ENCODE data around the gene CNTLN.
A peak's percentile ranks its signal among the peaks of the same experiment; 100 is the strongest.
"Not testable (repeated sequence)": the region's sequence is repeated elsewhere in the genome, so short reads cannot be mapped to it uniquely, and the experiment has no call there.

Gene CNTLN

DNA sequence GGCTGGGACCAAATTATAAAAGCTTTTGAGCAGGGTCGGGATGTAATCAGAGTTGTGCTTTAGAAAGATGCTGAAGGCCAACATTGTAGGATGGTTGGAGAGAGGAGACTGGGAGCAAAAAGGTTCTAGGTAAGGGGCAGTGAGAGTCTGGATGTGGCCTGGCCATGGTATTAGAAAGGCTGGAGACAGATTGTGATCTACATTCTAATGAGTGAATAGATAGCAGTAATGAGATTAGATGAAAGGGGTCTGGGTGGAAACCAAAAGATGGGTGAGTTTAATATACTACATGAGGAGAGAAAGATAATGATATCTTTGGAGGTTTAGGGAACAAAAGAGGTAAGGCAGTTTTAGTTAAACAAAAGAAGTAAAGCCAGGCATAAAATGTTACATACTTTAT is 355.3 kb downstream of the CNTLN start:
- DNase-seq (ENCODE audit: low read depth, low spot score) = no peak

- no peak for DNase-seq (ENCODE audit: low read depth, low spot score)
Observed at GRCh38 chr9:17491780-17492179, 356.9 kb downstream of the CNTLN start.

GRCh38 chr9:17503196-17503595 is 368.4 kb downstream of the CNTLN start:
- no peak for DNase-seq (ENCODE audit: low read depth, low spot score)

GRCh38 chr9:17509151-17509550 is 374.3 kb downstream of the CNTLN start:
- no peak for DNase-seq (ENCODE audit: low read depth, low spot score)

DNA sequence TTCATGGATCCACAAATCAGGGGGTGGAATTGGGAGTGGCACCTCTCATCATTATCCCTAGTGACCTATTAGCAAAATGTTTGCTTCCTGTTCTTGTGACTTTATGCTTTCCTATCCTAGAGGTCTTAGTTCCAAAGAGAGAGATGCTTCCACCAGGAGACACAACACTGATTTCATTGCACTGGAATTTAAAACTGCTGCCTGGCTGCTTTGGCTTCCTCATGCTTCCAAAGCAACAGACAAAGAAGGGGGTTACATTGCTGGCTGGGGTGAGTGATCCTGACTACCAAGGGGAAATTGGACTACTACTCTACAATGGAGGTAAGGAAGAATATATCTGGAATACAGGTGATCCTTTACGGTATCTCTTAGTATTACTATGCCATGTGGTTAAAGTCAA is 374.9 kb downstream of the CNTLN start:
- DNase-seq (ENCODE audit: low read depth, low spot score) = no peak

GRCh38 chr9:17519761-17520160 is 384.9 kb downstream of the CNTLN start:
- no peak for DNase-seq (ENCODE audit: low read depth, low spot score)

DNA sequence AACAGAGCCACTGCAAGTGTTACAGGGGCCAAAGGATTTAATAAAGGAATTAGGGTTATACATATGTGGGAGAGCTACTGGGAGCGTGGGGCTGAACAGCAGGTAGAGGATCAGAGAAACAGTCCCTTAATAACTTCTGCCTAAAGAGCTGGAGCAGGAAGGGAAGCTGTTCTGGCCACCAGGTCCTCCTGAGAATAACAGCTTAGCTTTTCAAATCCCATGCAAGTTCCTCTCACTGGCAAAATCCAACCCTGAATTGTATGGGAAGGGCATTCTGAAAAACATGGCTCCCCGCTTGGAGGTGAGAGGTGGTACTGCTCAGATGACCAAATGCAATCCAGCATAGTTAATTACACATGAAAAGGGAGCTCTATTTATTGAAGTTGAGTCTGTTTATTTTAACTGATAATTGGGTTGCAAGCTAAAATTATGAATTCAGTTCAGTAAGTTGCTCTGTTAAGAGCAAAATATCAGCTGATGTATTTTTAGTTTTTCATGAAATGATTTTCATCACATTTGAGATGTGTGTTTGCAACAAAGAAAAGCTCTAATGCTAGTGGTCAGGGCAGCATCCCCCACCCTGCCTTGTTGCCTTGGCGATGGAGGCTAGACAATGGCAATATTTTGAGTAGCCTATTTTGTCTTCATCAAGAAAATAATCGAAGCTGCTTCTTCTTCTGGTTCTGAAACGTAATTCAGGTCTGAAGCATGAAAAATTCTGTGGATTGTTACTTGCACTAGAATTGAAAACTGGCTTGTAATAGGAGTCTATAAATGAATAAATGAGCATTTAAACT is 385.6 kb downstream of the CNTLN start:
- no peak for DNase-seq (ENCODE audit: low read depth, low spot score)

GRCh38 chr9:17521100-17521855 is 386.4 kb downstream of the CNTLN start:
- DNase-seq (ENCODE audit: low read depth, low spot score) = no peak

DNA sequence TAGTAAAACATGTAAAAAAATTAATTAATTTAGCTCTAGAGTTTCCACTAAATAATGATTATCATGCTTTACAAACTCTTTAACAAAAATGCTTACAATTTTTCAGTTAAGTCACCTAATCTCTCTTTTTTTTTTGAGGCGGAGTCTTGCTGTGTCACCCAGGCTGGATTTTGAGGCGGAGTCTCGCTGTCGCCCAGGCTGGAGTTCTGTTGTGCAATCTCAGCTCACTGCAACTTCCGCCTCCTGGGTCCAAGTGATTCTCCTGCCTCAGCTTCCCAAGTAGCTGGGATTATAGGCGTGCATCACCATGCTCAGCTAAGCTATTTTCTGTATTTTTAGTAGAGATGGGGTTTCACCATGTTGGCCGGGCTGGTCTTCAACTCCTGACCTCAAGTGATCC is 391.9 kb downstream of the CNTLN start:
- not testable (repeated sequence) for DNase-seq (ENCODE audit: low read depth, low spot score)

GRCh38 chr9:17528859-17529258 is 394.0 kb downstream of the CNTLN start:
- DNase-seq (ENCODE audit: low read depth, low spot score) = no peak

DNA sequence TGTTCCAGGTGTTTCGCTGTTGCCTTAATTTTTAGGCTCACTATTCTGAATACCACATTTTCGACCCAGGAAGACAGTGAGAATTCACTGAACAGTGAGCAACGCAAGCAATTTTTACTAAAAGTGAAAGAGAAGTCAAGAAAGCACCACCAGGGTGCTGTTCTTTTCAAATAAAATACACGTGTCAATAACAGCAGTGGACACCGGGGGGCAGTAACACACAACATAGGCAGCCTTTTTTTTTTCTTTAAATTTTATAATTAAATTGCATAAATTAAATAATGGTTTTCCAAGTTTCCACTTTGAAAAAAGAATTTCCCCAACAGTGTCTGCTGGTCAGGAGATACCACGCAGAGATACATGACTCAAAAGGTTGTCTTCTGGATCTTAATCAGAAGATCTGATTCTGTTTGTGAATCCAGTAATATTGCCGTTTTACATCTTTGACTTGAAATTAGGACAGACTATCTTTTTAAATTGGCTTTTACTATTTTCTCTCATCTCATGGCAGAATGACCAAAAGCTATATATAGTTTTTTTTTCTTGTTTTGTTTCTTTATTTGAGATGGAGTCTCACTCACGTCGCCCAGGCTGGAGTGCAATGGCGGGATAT is 396.9 kb downstream of the CNTLN start:
- DNase-seq (ENCODE audit: low read depth, low spot score) = peak; percentile 12

DNA sequence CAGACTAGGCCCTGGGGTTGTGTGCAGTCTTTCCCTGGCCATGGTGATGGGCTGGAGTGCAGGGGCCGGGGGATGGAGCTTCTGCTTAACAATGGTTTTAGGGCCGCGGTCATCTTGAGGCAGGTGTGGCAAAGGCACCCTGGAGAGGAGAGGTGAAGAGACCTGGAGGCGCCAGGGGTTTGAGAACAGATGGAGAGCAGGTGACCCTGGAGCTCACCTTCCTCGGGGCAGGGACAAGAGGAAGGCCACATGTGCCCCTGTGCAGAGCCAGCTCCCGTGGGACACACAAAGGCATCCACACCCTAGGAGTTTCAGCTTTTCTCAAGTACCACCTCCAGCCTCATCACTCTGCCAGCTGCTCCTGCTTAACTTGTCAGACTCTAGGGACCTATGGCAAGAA is 397.6 kb downstream of the CNTLN start:
- no peak for DNase-seq (ENCODE audit: low read depth, low spot score)

GRCh38 chr9:17535176-17535575 is 400.3 kb downstream of the CNTLN start:
- no peak for DNase-seq (ENCODE audit: low read depth, low spot score)

DNA sequence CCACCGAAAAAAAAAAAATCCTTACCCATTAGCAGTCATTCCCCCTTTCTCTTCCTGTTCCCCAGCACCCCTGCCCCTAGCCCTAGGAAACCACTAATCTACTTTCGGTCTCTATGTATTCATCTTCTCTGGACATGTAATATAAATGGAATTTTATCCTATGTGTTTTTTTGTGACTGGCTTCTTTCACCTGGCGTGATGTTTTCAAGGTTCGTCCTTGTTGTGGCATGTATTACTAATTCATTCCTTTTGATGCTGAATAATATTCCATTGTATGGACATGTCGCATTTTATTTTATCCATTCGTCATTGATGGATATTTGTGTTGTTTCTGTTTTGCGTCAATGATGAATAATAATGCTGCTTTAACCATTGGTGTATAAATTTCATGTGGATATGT is 401.2 kb downstream of the CNTLN start:
- no peak for DNase-seq (ENCODE audit: low read depth, low spot score)

DNA sequence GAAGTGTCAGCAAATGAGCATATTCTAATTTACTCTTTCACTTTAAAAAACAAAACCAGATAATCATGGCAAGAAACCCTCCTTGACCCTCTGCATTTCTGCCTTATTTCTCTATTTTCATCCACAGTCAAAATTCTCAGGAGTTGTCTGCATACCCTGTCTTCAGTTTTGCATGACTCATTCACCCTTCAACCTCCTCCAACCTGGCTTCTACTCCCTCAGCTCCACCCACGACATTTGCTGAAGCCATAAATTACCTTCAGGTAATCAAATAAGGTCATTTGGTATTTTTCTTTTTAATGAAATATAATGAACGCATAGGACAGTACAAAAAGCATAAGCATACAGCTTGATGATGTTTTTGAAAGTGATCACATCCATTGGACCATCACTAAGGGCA is 416.2 kb downstream of the CNTLN start:
- DNase-seq (ENCODE audit: low read depth, low spot score) = no peak

Data from brain pericyte (primary cell).